A673 (cell line): ENCODE measurements around the gene KDM1A. TPM values are rescaled to one million over a fixed set of nuclear protein-coding genes. Genes with fewer than 3 reads are reported as not detected.

Experiments
- BruUV-seq: library from RNA; stranded (reverse); fragments of 400-500 nt; replicated peaks from 2 replicates; lab custom pipeline; 2021; lab: Mats Ljungman, UMichigan
- CTCF ChIA-PET: fragments of 300-600 bp; sonication (Branson Sonifier 250); formaldehyde crosslinking; loops from one replicate; lab custom pipeline; 2022; ENCODE audit warnings: antibody characterized with exemption; lab: Charles Lee
- POLR2A ChIA-PET: fragments of 300-600 bp; sonication (Branson Sonifier 250); formaldehyde crosslinking; loops from one replicate; lab custom pipeline; 2022; ENCODE audit warnings: antibody characterized with exemption; ENCODE audit not compliant: low non-redundant PET; lab: Charles Lee
- DNase-seq: peaks from one replicate; pipeline ENCODE4 v3.0.0-alpha.2; 2015; ENCODE audit warnings: low spot score
- H3K27ac ChIP-seq: fragments of 200-600 bp; sonication (generic); 2 replicates; pipeline ENCODE4 v1.5.1; 2016; ENCODE audit warnings: mixed run types, low read depth, mild to moderate bottlenecking, mixed read lengths, antibody characterized with exemption, low read length; ENCODE audit not compliant: poor library complexity, severe bottlenecking
- H3K27me3 ChIP-seq: fragments of 200-600 bp; sonication (generic); replicated peaks from 2 replicates; pipeline ENCODE4 v1.6.1; 2017; ENCODE audit warnings: mixed run types, low read depth, mild to moderate bottlenecking, mixed read lengths, antibody characterized with exemption, low read length; ENCODE audit not compliant: insufficient read depth, poor library complexity
- H3K36me3 ChIP-seq: fragments of 200-600 bp; sonication (generic); 2 replicates; pipeline ENCODE4 v1.6.1; 2016; ENCODE audit warnings: mixed run types, mild to moderate bottlenecking, mixed read lengths, antibody characterized with exemption, low read length; ENCODE audit not compliant: insufficient read depth, poor library complexity, severe bottlenecking
- H3K4me1 ChIP-seq: fragments of 200-600 bp; sonication (generic); 2 replicates; pipeline ENCODE4 v1.6.1; 2017; ENCODE audit warnings: mixed run types, mild to moderate bottlenecking, mixed read lengths, antibody characterized with exemption, low read length; ENCODE audit not compliant: insufficient read depth, poor library complexity, severe bottlenecking
- H3K4me3 ChIP-seq: fragments of 200-600 bp; sonication (generic); 2 replicates; pipeline ENCODE4 v1.5.1; 2016; ENCODE audit warnings: low read depth, mixed run types, mild to moderate bottlenecking, mixed read lengths, low read length; ENCODE audit not compliant: poor library complexity, severe bottlenecking
- H3K9me3 ChIP-seq: fragments of 200-600 bp; sonication (generic); 2 replicates; pipeline ENCODE4 v1.6.1; 2016; ENCODE audit warnings: mixed run types, low read depth, mild to moderate bottlenecking, mixed read lengths, antibody characterized with exemption, low read length; ENCODE audit not compliant: poor library complexity, severe bottlenecking
- EZH2 ChIP-seq: fragments of 200-600 bp; sonication (generic); IDR thresholded peaks from 2 replicates; pipeline ENCODE4 v1.6.1; 2017; ENCODE audit warnings: borderline replicate concordance, low read depth, mild to moderate bottlenecking, mixed read lengths, antibody characterized with exemption, low read length; ENCODE audit not compliant: poor library complexity, severe bottlenecking
- intact Hi-C: fragments of 100-400 bp; cut with micrococcal nuclease; formaldehyde crosslinking; loops from one replicate; pipeline ENCODE4 v1.10.0; 2022; ENCODE audit not compliant: unreplicated experiment
- total RNA-seq: library from RNA; stranded (reverse); gene quantifications from 2 replicates; pipeline ENCODE4 v1.2.3, GENCODE V29; 2021
- TF ChIP-seq, protein P1 (sequence below): fragments of 300-800, 200-600 bp; sonication (generic); conservative IDR thresholded peaks from 2 replicates; pipeline ENCODE4 v1.5.1; 2017; ENCODE audit warnings: low read depth, mild to moderate bottlenecking, antibody characterized with exemption, low read length, moderate library complexity, mixed read lengths

Gene KDM1A
- total RNA-seq, 1 experiment from 2014 or later = 201 TPM

DNA sequence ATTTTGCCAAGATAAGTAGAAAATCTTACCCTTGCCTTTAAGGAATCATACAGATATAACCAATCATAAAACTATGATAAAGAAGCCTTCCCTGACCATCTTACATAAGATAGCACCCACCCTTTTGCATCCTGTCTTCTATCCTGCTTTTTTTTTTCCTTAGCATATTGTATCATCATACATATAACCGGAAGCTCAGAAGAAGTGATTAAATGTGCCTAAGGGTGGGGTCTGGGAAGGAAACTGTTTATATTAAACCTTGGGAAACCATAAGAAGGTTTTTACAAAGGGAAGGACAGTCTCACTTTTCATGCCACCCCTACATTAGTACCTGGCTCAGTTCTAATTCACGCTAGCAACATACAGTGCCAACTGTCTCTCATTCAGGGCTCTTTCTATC, 82.6 kb downstream of the KDM1A start:
- intact Hi-C loops = no loop called here
- Histone ChIP-seq H3K4me3 (no peak overlapping the region), H3K36me3 (no peaks in the 10 kb centered on the region), H3K27me3 (no peaks in the 10 kb centered on the region), H3K27ac (peak overlapping the region; percentile 44), H3K4me1 (peaks cover 39% of the 10 kb centered on the region), H3K9me3 (no peaks in the 10 kb centered on the region)
- POLR2A ChIA-PET = no interaction called here
- DNase-seq = no peak
- CTCF ChIA-PET = interaction anchor here (1.0 kb wide), 1 partner anchor 83 kb away, joined by 4 read pairs; no protein-coding TSS in a partner anchor
- TF ChIP-seq EZH2 = no peak
- TF ChIP-seq, protein P1, sequence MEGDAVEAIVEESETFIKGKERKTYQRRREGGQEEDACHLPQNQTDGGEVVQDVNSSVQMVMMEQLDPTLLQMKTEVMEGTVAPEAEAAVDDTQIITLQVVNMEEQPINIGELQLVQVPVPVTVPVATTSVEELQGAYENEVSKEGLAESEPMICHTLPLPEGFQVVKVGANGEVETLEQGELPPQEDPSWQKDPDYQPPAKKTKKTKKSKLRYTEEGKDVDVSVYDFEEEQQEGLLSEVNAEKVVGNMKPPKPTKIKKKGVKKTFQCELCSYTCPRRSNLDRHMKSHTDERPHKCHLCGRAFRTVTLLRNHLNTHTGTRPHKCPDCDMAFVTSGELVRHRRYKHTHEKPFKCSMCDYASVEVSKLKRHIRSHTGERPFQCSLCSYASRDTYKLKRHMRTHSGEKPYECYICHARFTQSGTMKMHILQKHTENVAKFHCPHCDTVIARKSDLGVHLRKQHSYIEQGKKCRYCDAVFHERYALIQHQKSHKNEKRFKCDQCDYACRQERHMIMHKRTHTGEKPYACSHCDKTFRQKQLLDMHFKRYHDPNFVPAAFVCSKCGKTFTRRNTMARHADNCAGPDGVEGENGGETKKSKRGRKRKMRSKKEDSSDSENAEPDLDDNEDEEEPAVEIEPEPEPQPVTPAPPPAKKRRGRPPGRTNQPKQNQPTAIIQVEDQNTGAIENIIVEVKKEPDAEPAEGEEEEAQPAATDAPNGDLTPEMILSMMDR = no peak
- no TSS peak for BruUV-seq

DNA sequence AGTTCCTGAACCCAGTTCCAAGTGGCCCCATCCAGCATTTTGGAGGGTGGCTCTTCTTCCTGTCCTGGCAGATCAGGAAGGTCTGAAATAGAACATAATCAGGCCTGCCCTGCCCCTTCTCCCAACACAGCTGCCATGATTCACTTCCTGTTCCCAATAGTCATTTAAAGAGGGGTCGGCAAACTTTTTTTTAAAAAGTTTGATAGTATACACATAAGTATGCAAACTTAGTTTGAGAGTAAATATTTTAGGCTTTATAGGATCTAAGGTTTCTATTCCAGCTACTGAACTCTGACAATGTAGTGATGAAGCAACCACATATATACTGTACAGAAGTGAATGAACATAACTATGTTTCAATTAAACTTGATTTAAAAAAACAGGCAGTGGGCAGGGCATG, 83.0 kb downstream of the KDM1A start:
- Histone ChIP-seq H3K27ac (peak overlapping the region; percentile 44), H3K27me3 (no peaks in the 10 kb centered on the region), H3K9me3 (no peaks in the 10 kb centered on the region), H3K36me3 (no peaks in the 10 kb centered on the region), H3K4me3 (no peak overlapping the region), H3K4me1 (peaks cover 39% of the 10 kb centered on the region)
- ChIA-PET POLR2A (no interaction called here), CTCF (interaction anchor here (1.0 kb wide), 1 partner anchor 83 kb away, joined by 4 read pairs; no protein-coding TSS in a partner anchor)
- no TSS peak for BruUV-seq
- TF ChIP-seq, protein P1 = no peak
- TF ChIP-seq EZH2 = no peak
- intact Hi-C loops = no loop called here
- peak; percentile 37 for DNase-seq

DNA sequence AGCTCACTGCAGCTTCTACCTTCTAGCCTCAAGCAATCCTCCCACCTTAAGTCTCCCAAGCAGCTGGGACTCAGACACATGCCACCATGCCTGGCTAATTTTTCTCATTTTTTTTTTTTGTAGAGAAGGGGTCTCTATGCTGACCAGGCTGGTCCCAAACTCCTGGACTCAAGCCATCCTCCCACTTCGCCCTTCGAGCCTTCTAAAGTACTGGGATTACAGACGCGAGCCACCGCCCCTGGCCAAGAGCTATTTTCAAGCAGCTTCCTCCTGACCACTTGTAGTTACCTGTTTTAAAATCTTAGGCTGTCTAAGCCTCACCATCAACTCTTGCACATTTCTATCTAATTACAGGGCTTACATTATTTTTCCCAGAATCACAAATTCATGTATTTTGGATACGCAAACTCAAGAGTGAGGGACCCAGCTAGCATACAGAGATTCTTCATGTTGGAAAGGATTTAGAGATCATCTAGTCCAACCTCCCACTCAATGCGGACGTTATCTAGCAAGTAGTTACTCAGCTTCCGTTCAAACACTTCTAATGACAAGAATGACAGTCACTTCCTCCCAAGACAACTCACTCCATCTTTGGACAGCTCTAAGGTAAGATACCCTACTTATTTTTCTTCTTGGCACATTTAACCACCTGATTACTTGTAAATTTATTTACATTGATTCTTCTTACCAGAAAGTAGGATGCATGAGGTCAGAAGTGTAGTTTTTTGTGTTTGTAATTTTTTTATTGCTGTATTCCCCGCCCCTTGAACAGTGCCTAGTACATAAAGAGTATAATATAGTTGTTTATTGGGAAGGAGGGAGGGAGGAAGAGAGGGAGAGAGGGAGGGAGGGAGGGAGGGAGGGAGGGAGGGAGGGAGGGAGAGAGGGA, 84.0 kb downstream of the KDM1A start:
- DNase-seq = peak; percentile 69
- TF ChIP-seq EZH2 = no peak
- TF ChIP-seq, protein P1 = no peak
- intact Hi-C loops = no loop called here
- H3K36me3 ChIP-seq = no peaks in the 10 kb centered on the region
- no peak overlapping the region for H3K4me3 ChIP-seq
- peak overlapping the region; percentile 52 for H3K27ac ChIP-seq
- no TSS peak for BruUV-seq
- ChIA-PET POLR2A (no interaction called here), CTCF (interaction anchor here (0.6 to 1.3 kb wide), 2 partner anchors 79 to 82 kb away, joined by 6 to 9 read pairs; no protein-coding TSS in a partner anchor)
- H3K4me1 ChIP-seq = peaks cover 39% of the 10 kb centered on the region
- H3K9me3 ChIP-seq = no peaks in the 10 kb centered on the region
- no peaks in the 10 kb centered on the region for H3K27me3 ChIP-seq
